Endothelial cell of umbilical vein (primary cell): ENCODE measurements around the gene SLC36A3. TPM values are rescaled to one million over a fixed set of nuclear protein-coding genes. Genes with fewer than 3 reads are reported as not detected.

Source experiments
- BruUV-seq: library from RNA; stranded (reverse); fragments of 400-500 nt; replicated peaks from 2 replicates; lab custom pipeline; 2021; lab: Mats Ljungman, UMichigan
- CTCF ChIA-PET: fragments of 300-600, 350-600 bp; sonication (Branson Sonifier 250); formaldehyde crosslinking; loops from one replicate; lab custom pipeline; 2021; ENCODE audit warnings: antibody characterized with exemption, inconsistent platforms; lab: Charles Lee
- POLR2A ChIA-PET: fragments of 300-600, 350-600 bp; sonication (Branson Sonifier 250); formaldehyde crosslinking; loops from one replicate; lab custom pipeline; 2021; ENCODE audit warnings: antibody characterized with exemption, inconsistent platforms; lab: Charles Lee
- DNase-seq: peaks from one replicate; pipeline ENCODE4 v3.0.0-alpha.2; 2011; ENCODE audit warnings: low read depth, low spot score
- FAIRE-seq: peaks from 2 replicates; lab custom pipeline; 2011; peaks lifted over from hg19 to GRCh38; lab: Jason Lieb, UNC
- H2AFZ ChIP-seq: 2 replicates; pipeline ENCODE4 v1.6.0; 2012; ENCODE audit warnings: low read depth, low read length, control low read depth, inconsistent platforms
- H3K27ac ChIP-seq: 2 replicates; pipeline ENCODE4 v1.5.1; 2011; ENCODE audit warnings: low read depth, mild to moderate bottlenecking, control low read depth, low read length, moderate library complexity; ENCODE audit not compliant: insufficient read depth
- H3K27me3 ChIP-seq, 2 experiments: 2 replicates each; pipeline versions ENCODE4 v1.6.0 to v1.6.1; 2011; ENCODE audit warnings: low read length in 2 of 2, mixed read lengths in 1 of 2; ENCODE audit not compliant: control insufficient read depth in 2 of 2, insufficient read depth in 2 of 2
- H3K36me3 ChIP-seq, 2 experiments: 2 replicates in 1 of 2; 3 replicates in 1 of 2; pipeline ENCODE4 v1.5.1; 2011; ENCODE audit warnings: low read length in 2 of 2, mild to moderate bottlenecking in 1 of 2, moderate library complexity in 1 of 2; ENCODE audit not compliant: control insufficient read depth in 2 of 2, insufficient read depth in 2 of 2; ENCODE audit errors: extremely low read depth in 1 of 2
- H3K4me1 ChIP-seq: 3 replicates; pipeline ENCODE4 v1.5.1; 2011; ENCODE audit warnings: mild to moderate bottlenecking, low read length; ENCODE audit not compliant: control insufficient read depth, insufficient read depth; ENCODE audit errors: extremely low read depth
- H3K4me2 ChIP-seq: 2 replicates; pipeline ENCODE4 v1.6.1; 2011; ENCODE audit warnings: low read length, control low read depth, mixed read lengths; ENCODE audit not compliant: insufficient read depth
- H3K4me3 ChIP-seq, 3 experiments: fragments of 200-600 bp in 1 of 3; sonication (generic), shearing (Covaris generic) in 1 of 3; replicated peaks in 1 of 3; 2 replicates each; pipeline ENCODE4 v1.5.1; 2011 to 2016; ENCODE audit warnings: control low read depth in 3 of 3, low read length in 3 of 3, mild to moderate bottlenecking in 2 of 3, inconsistent platforms in 1 of 3, low read depth in 1 of 3, moderate library complexity in 1 of 3; ENCODE audit not compliant: insufficient read depth in 1 of 3
- H3K79me2 ChIP-seq: 2 replicates; pipeline ENCODE4 v1.6.0; 2012; ENCODE audit warnings: low read length, inconsistent platforms; ENCODE audit not compliant: control insufficient read depth, insufficient read depth
- H3K9ac ChIP-seq: replicated peaks from 2 replicates; pipeline ENCODE3; 2011; ENCODE audit warnings: low read length, control low read depth; ENCODE audit not compliant: insufficient read depth; ENCODE audit errors: extremely low read depth
- H3K9me1 ChIP-seq: replicated peaks from 3 replicates; pipeline ENCODE4 v1.6.0; 2011; ENCODE audit warnings: mild to moderate bottlenecking, low read length; ENCODE audit not compliant: control insufficient read depth, insufficient read depth; ENCODE audit errors: extremely low read depth
- H3K9me3 ChIP-seq: replicated peaks from 2 replicates; pipeline ENCODE4 v1.5.1; 2012; ENCODE audit warnings: low read length, inconsistent platforms; ENCODE audit not compliant: control insufficient read depth, insufficient read depth
- H4K20me1 ChIP-seq: replicated peaks from 2 replicates; pipeline ENCODE3; 2011; ENCODE audit warnings: mild to moderate bottlenecking, low read length; ENCODE audit not compliant: control insufficient read depth, insufficient read depth; ENCODE audit errors: extremely low read depth
- CTCF ChIP-seq, 2 donors: IDR thresholded peaks; 1 replicate in 1 of 2; 2 replicates in 1 of 2; pipeline ENCODE4 v1.5.1; 2011; ENCODE audit warnings: low read length in 2 of 2, mild to moderate bottlenecking in 2 of 2, moderate library complexity in 2 of 2, control low read depth in 1 of 2, inconsistent platforms in 1 of 2, low read depth in 1 of 2; ENCODE audit not compliant: insufficient read depth in 1 of 2; ENCODE audit errors: extremely low read depth in 1 of 2
- EZH2 ChIP-seq: IDR thresholded peaks from 2 replicates; pipeline ENCODE4 v1.6.1; 2012; ENCODE audit warnings: borderline replicate concordance, low read depth, mild to moderate bottlenecking, moderate library complexity, low read length, inconsistent platforms; ENCODE audit not compliant: severe bottlenecking
- FOS ChIP-seq: IDR thresholded peaks from 2 replicates; pipeline ENCODE4 v1.6.1; 2011; ENCODE audit warnings: mild to moderate bottlenecking, low read length, moderate library complexity, borderline replicate concordance; ENCODE audit not compliant: insufficient read depth
- GATA2 ChIP-seq: IDR thresholded peaks from 2 replicates; pipeline ENCODE4 v1.7.0; 2011; ENCODE audit warnings: low read depth, mild to moderate bottlenecking, moderate library complexity, mixed read lengths, low read length; ENCODE audit not compliant: insufficient read length, insufficient read depth
- JUN ChIP-seq: IDR thresholded peaks from 2 replicates; pipeline ENCODE4 v1.6.1; 2011; ENCODE audit warnings: borderline replicate concordance, low read depth; ENCODE audit not compliant: insufficient read length, insufficient read depth
- MAX ChIP-seq: IDR thresholded peaks from 2 replicates; pipeline ENCODE4 v1.6.1; 2011; ENCODE audit not compliant: insufficient read depth, insufficient read length
- MYC ChIP-seq: IDR thresholded peaks from one replicate; pipeline ENCODE4 v1.6.1; 2011; ENCODE audit warnings: mild to moderate bottlenecking, low read depth, low read length
- POLR2A ChIP-seq: IDR thresholded peaks from 2 replicates; pipeline ENCODE4 v1.6.1; 2012; ENCODE audit warnings: low read depth, mild to moderate bottlenecking, control low read depth, low read length
- POLR2AphosphoS5 ChIP-seq: IDR thresholded peaks from 2 replicates; pipeline ENCODE4 v1.6.1; 2012; ENCODE audit warnings: low read depth, mild to moderate bottlenecking, control low read depth, low read length, moderate library complexity; ENCODE audit not compliant: insufficient read depth
- dilution Hi-C: fragments of 300-500 bp; cut with MboI; formaldehyde crosslinking; loops from one replicate; pipeline ENCODE4 v1.15.0; 2019; ENCODE audit warnings: low sequenced_read_pairs; ENCODE audit not compliant: extremely low pct_ligation_motif_present
- intact Hi-C: fragments of 100-400 bp; cut with micrococcal nuclease; formaldehyde crosslinking; loops from one replicate; pipeline ENCODE4 v1.10.0; 2022
- polyA plus RNA-seq, 4 experiments: library from polyadenylated mRNA; depleted of rRNA in 3 of 4; stranded (reverse) in 3 of 4; unstranded in 1 of 4; fragments of >200 nt; gene quantifications; 2 replicates each; pipeline versions ENCODE4 v1.2.1 to v1.2.3, GENCODE V29; 2011 to 2012; ENCODE audit warnings: missing spikeins in 1 of 4
- total RNA-seq: library from RNA; stranded (reverse); gene quantifications from 2 replicates; pipeline ENCODE4 v1.2.3, GENCODE V29; 2021

The SLC36A3 gene
- total and polyA plus RNA-seq, 2 donors (not counting 3 experiments of a cell fraction or from before 2014, with no cell fraction given), result not detected

GRCh38 chr5:151234476-151235238 is 68.9 kb downstream of the SLC36A3 start:
- Histone ChIP-seq H3K9me3 (no peaks in the 10 kb centered on the region), H3K9ac (no peak overlapping the region), H4K20me1 (no peaks in the 10 kb centered on the region), H3K4me1 (no peaks in the 10 kb centered on the region), H2AFZ (no peak overlapping the region), H3K27ac (no peak overlapping the region), H3K36me3 (no peaks in the 10 kb centered on the region), H3K79me2 (no peaks in the 10 kb centered on the region), H3K9me1 (no peaks in the 10 kb centered on the region), H3K27me3 (peaks cover 3 to 4% of the 10 kb centered on the region in 2 experiments), H3K4me2 (no peak overlapping the region), H3K4me3 (no peak overlapping the region)
- no peak for FAIRE-seq
- TF ChIP-seq JUN, result no peak
- no peak for TF ChIP-seq FOS
- no peak for TF ChIP-seq MYC
- TF ChIP-seq EZH2, result no peak
- no peak for TF ChIP-seq CTCF (IDR thresholded peaks at IDR 0.05; ENCODE audit: extremely low read depth in 1 of 2, insufficient read depth in 1 of 2, low read depth in 1 of 2, low read length in 2 of 2)
- TF ChIP-seq MAX, result no peak
- no peak for TF ChIP-seq POLR2A
- TF ChIP-seq GATA2, result no peak
- TF ChIP-seq POLR2AphosphoS5, result no peak
- ChIA-PET POLR2A (no interaction called here), CTCF (interaction anchor here (1.1 to 1.7 kb wide), 3 partner anchors 11 to 109 kb away, joined by 3 to 7 read pairs (median 3); partner anchors contain the start of gene CCDC69)
- dilution Hi-C loops, result no loop called here
- no TSS peak for BruUV-seq
- DNase-seq, result no peak
- intact Hi-C loops, result no loop called here
